Ishikawa (cell line): ENCODE measurements around the gene HIC1.

Experiments
- CEBPB ChIP-seq: IDR thresholded peaks from 2 replicates; pipeline ENCODE4 v1.6.1; 2012
- EP300 ChIP-seq: IDR thresholded peaks from 2 replicates; pipeline ENCODE4 v1.6.1; 2012; ENCODE audit warnings: borderline replicate concordance
- MAX ChIP-seq: IDR thresholded peaks from 2 replicates; pipeline ENCODE4 v1.6.1; 2012
- REST ChIP-seq: IDR thresholded peaks from 2 replicates; pipeline ENCODE4 v1.6.1; 2012; ENCODE audit warnings: low read depth, mild to moderate bottlenecking
- TAF1 ChIP-seq: IDR thresholded peaks from 2 replicates; pipeline ENCODE4 v1.6.1; 2012; ENCODE audit warnings: low read depth, mild to moderate bottlenecking

- TF ChIP-seq EP300: no peak
- no peak for TF ChIP-seq TAF1
- TF ChIP-seq REST: peak; percentile 44; the same call in 1 of the 2 replicates
- no peak for TF ChIP-seq CEBPB
- TF ChIP-seq MAX: no peak
These were observed 716 bp upstream of the HIC1 start for GRCh38 chr17:2054262-2054511.
